Measurements from ENCODE around the gene PTPRG.

Gene PTPRG

GRCh38 chr3:62242831-62243509 lies 681.6 kb downstream of the PTPRG start:
- TF ChIP-seq POLR2AphosphoS5 (IDR thresholded peaks at IDR 0.05; ENCODE audit: low read depth, low read length) (no peak), SIN3A (IDR thresholded peaks at IDR 0.05; ENCODE audit: borderline replicate concordance, insufficient read depth, low read length) (no peak), FOXP2 (optimal IDR thresholded peaks at IDR 0.05; ENCODE audit: borderline replicate concordance, extremely low read depth, extremely low read length, insufficient read depth) (no peak), TAF1 (IDR thresholded peaks at IDR 0.05; ENCODE audit: borderline replicate concordance, insufficient read depth, low read length) (no peak)
- TF ChIP-seq, protein P1, sequence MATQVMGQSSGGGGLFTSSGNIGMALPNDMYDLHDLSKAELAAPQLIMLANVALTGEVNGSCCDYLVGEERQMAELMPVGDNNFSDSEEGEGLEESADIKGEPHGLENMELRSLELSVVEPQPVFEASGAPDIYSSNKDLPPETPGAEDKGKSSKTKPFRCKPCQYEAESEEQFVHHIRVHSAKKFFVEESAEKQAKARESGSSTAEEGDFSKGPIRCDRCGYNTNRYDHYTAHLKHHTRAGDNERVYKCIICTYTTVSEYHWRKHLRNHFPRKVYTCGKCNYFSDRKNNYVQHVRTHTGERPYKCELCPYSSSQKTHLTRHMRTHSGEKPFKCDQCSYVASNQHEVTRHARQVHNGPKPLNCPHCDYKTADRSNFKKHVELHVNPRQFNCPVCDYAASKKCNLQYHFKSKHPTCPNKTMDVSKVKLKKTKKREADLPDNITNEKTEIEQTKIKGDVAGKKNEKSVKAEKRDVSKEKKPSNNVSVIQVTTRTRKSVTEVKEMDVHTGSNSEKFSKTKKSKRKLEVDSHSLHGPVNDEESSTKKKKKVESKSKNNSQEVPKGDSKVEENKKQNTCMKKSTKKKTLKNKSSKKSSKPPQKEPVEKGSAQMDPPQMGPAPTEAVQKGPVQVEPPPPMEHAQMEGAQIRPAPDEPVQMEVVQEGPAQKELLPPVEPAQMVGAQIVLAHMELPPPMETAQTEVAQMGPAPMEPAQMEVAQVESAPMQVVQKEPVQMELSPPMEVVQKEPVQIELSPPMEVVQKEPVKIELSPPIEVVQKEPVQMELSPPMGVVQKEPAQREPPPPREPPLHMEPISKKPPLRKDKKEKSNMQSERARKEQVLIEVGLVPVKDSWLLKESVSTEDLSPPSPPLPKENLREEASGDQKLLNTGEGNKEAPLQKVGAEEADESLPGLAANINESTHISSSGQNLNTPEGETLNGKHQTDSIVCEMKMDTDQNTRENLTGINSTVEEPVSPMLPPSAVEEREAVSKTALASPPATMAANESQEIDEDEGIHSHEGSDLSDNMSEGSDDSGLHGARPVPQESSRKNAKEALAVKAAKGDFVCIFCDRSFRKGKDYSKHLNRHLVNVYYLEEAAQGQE (IDR thresholded peaks at IDR 0.05; ENCODE audit: insufficient read depth in 1 of 2, low read depth in 2 of 2, low read length in 2 of 2) = no peak

GRCh38 chr3:62246094-62246493 lies 684.7 kb downstream of the PTPRG start:
- TF ChIP-seq FOXP2 (optimal IDR thresholded peaks at IDR 0.05; ENCODE audit: borderline replicate concordance, extremely low read depth, extremely low read length, insufficient read depth) (no peak), SIN3A (IDR thresholded peaks at IDR 0.05; ENCODE audit: borderline replicate concordance, insufficient read depth, low read length) (no peak), POLR2AphosphoS5 (IDR thresholded peaks at IDR 0.05; ENCODE audit: low read depth, low read length) (no peak), TAF1 (IDR thresholded peaks at IDR 0.05; ENCODE audit: borderline replicate concordance, insufficient read depth, low read length) (no peak)
- TF ChIP-seq, protein P1 (IDR thresholded peaks at IDR 0.05; ENCODE audit: insufficient read depth in 1 of 2, low read depth in 2 of 2, low read length in 2 of 2) = no peak

DNA sequence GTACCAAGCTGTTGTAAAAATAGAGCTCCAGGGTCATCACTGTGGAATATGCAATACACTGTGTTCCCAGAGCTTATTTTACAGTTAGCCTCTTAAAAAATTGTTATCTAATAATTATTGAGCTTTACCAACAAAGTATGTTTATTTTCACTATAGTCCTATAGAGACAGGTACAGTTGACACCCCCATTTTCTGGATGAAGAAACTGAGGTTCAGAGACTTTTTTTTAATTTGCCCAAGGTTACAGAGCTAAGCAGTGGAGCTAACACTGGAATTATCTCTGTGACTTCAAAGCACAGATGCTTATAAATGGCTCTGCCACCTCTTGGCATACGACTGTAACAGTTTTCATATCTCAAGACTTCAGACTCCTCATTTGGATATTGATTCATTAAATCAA lies 685.6 kb downstream of the PTPRG start:
- TF ChIP-seq FOXP2 (optimal IDR thresholded peaks at IDR 0.05; ENCODE audit: borderline replicate concordance, extremely low read depth, extremely low read length, insufficient read depth) (no peak), POLR2AphosphoS5 (IDR thresholded peaks at IDR 0.05; ENCODE audit: low read depth, low read length) (no peak), SIN3A (IDR thresholded peaks at IDR 0.05; ENCODE audit: borderline replicate concordance, insufficient read depth, low read length) (no peak), TAF1 (IDR thresholded peaks at IDR 0.05; ENCODE audit: borderline replicate concordance, insufficient read depth, low read length) (no peak)
- TF ChIP-seq, protein P1 (IDR thresholded peaks at IDR 0.05; ENCODE audit: insufficient read depth in 1 of 2, low read depth in 2 of 2, low read length in 2 of 2) = no peak

GRCh38 chr3:62248734-62249483 lies 687.5 kb downstream of the PTPRG start:
- TF ChIP-seq SIN3A (IDR thresholded peaks at IDR 0.05; ENCODE audit: borderline replicate concordance, insufficient read depth, low read length) (no peak), FOXP2 (optimal IDR thresholded peaks at IDR 0.05; ENCODE audit: borderline replicate concordance, extremely low read depth, extremely low read length, insufficient read depth) (no peak), POLR2AphosphoS5 (IDR thresholded peaks at IDR 0.05; ENCODE audit: low read depth, low read length) (no peak), TAF1 (IDR thresholded peaks at IDR 0.05; ENCODE audit: borderline replicate concordance, insufficient read depth, low read length) (no peak)
- TF ChIP-seq, protein P1 (IDR thresholded peaks at IDR 0.05; ENCODE audit: insufficient read depth in 1 of 2, low read depth in 2 of 2, low read length in 2 of 2) = no peak

All from PFSK-1 (cell line).